HUES64 (cell line): ENCODE data around the gene ABCC6.

ENCODE experiments used
- H3K27ac ChIP-seq: 2 replicates; pipeline ENCODE4 v1.7.0; 2013; ENCODE audit warnings: low read depth, low read length, inconsistent platforms
- H3K27me3 ChIP-seq: 2 replicates; pipeline ENCODE4 v1.6.1; 2013; ENCODE audit warnings: mild to moderate bottlenecking, low read length; ENCODE audit not compliant: insufficient read depth
- H3K36me3 ChIP-seq: 2 replicates; pipeline ENCODE4 v1.6.1; 2013; ENCODE audit warnings: mild to moderate bottlenecking, low read length; ENCODE audit not compliant: insufficient read depth
- H3K4me1 ChIP-seq: 2 replicates; pipeline ENCODE4 v1.6.1; 2013; ENCODE audit warnings: mild to moderate bottlenecking, low read length, moderate library complexity; ENCODE audit not compliant: insufficient read depth
- H3K4me3 ChIP-seq: 2 replicates; pipeline ENCODE4 v1.5.1; 2013; ENCODE audit warnings: mild to moderate bottlenecking, low read length, moderate library complexity
- H3K9ac ChIP-seq: 2 replicates; pipeline ENCODE4 v1.6.1; 2013; ENCODE audit warnings: mild to moderate bottlenecking, low read depth, low read length
- H3K9me3 ChIP-seq: 2 replicates; pipeline ENCODE4 v1.6.1; 2013; ENCODE audit warnings: low read depth, low read length; ENCODE audit not compliant: insufficient read depth
- WGBS: fragments of 150-250, 120-280 bp; methylation state at CpG from one replicate; pipeline ENCODE4 v1.1.7; 2013; ENCODE audit warnings: missing lambda C conversion rate; 5-methylcytosine and 5-hydroxymethylcytosine counted together

Gene ABCC6

GRCh38 chr16:16139806-16140205, 83.5 kb downstream of the ABCC6 start:
- H3K36me3 ChIP-seq = peaks cover 87% of the 10 kb centered on the region
- H3K9ac ChIP-seq = no peak overlapping the region
- no peak overlapping the region for H3K4me3 ChIP-seq
- no peak overlapping the region for H3K27ac ChIP-seq
- 95% methylated on average over 7 of the region's 7 CpGs for WGBS
- no peaks in the 10 kb centered on the region for H3K27me3 ChIP-seq
- H3K9me3 ChIP-seq = no peaks in the 10 kb centered on the region
- H3K4me1 ChIP-seq = no peaks in the 10 kb centered on the region

GRCh38 chr16:16139061-16139460, 84.2 kb downstream of the ABCC6 start:
- Histone ChIP-seq H3K36me3 (peaks cover 94% of the 10 kb centered on the region), H3K4me3 (no peak overlapping the region), H3K27me3 (no peaks in the 10 kb centered on the region), H3K4me1 (no peaks in the 10 kb centered on the region), H3K27ac (no peak overlapping the region), H3K9me3 (no peaks in the 10 kb centered on the region), H3K9ac (no peak overlapping the region)
- 95% methylated on average over 10 of the region's 10 CpGs for WGBS

- Histone ChIP-seq H3K9ac (no peak overlapping the region), H3K9me3 (no peaks in the 10 kb centered on the region), H3K27me3 (no peaks in the 10 kb centered on the region), H3K36me3 (peaks cover 94% of the 10 kb centered on the region), H3K4me3 (no peak overlapping the region), H3K27ac (no peak overlapping the region), H3K4me1 (no peaks in the 10 kb centered on the region)
- 98% methylated on average over 15 of the region's 15 CpGs for WGBS
These were observed 85.2 kb downstream of the ABCC6 start for GRCh38 chr16:16138034-16138635.

- peaks cover 92% of the 10 kb centered on the region for H3K36me3 ChIP-seq
These were observed 86.2 kb downstream of the ABCC6 start for GRCh38 chr16:16137110-16137509.

GRCh38 chr16:16136588-16136987, 86.7 kb downstream of the ABCC6 start:
- no peaks in the 10 kb centered on the region for H3K9me3 ChIP-seq
- H3K36me3 ChIP-seq = peaks cover 93% of the 10 kb centered on the region
- no peak overlapping the region for H3K4me3 ChIP-seq
- H3K27me3 ChIP-seq = no peaks in the 10 kb centered on the region
- no peaks in the 10 kb centered on the region for H3K4me1 ChIP-seq
- no peak overlapping the region for H3K27ac ChIP-seq
- 98% methylated on average over 6 of the region's 6 CpGs for WGBS
- no peak overlapping the region for H3K9ac ChIP-seq

More at GRCh38 chr16:16137110-16137509, 86.2 kb downstream of the ABCC6 start:
- H3K9me3 ChIP-seq = no peaks in the 10 kb centered on the region
- no peaks in the 10 kb centered on the region for H3K4me1 ChIP-seq
- H3K27me3 ChIP-seq = no peaks in the 10 kb centered on the region
- no peak overlapping the region for H3K9ac ChIP-seq
- no peak overlapping the region for H3K4me3 ChIP-seq
- WGBS = 94% methylated on average over 8 of the region's 8 CpGs
- H3K27ac ChIP-seq = no peak overlapping the region

- Histone ChIP-seq H3K27me3 (no peaks in the 10 kb centered on the region), H3K27ac (no peak overlapping the region), H3K36me3 (peaks cover 89% of the 10 kb centered on the region), H3K4me3 (no peak overlapping the region), H3K9ac (no peak overlapping the region), H3K9me3 (no peaks in the 10 kb centered on the region), H3K4me1 (no peaks in the 10 kb centered on the region)
- 95% methylated on average over 21 of the region's 21 CpGs for WGBS
These were observed 89.2 kb downstream of the ABCC6 start for GRCh38 chr16:16133943-16134604.

- H3K27ac ChIP-seq = no peak overlapping the region
- H3K9ac ChIP-seq = no peak overlapping the region
- H3K36me3 ChIP-seq = peaks cover 83% of the 10 kb centered on the region
- 92% methylated on average over 15 of the region's 15 CpGs for WGBS
- H3K4me3 ChIP-seq = no peak overlapping the region
- H3K27me3 ChIP-seq = no peaks in the 10 kb centered on the region
- H3K9me3 ChIP-seq = no peaks in the 10 kb centered on the region
- no peaks in the 10 kb centered on the region for H3K4me1 ChIP-seq
These were observed 91.6 kb downstream of the ABCC6 start for GRCh38 chr16:16131659-16132058.

GRCh38 chr16:16131204-16131603, 92.1 kb downstream of the ABCC6 start:
- Histone ChIP-seq H3K27me3 (no peaks in the 10 kb centered on the region), H3K4me1 (no peaks in the 10 kb centered on the region), H3K27ac (no peak overlapping the region), H3K9ac (no peak overlapping the region), H3K36me3 (peaks cover 81% of the 10 kb centered on the region), H3K4me3 (no peak overlapping the region), H3K9me3 (no peaks in the 10 kb centered on the region)
- 94% methylated on average over 3 of the region's 3 CpGs for WGBS

GRCh38 chr16:16127469-16128116, 95.7 kb downstream of the ABCC6 start:
- H3K4me3 ChIP-seq = no peak overlapping the region
- 45% methylated on average over 11 of the region's 11 CpGs for WGBS
- H3K9me3 ChIP-seq = peaks cover 5% of the 10 kb centered on the region; the same call in 1 of the 2 replicates
- H3K27ac ChIP-seq = no peak overlapping the region
- H3K9ac ChIP-seq = no peak overlapping the region
- H3K36me3 ChIP-seq = peaks cover 82% of the 10 kb centered on the region
- H3K4me1 ChIP-seq = no peaks in the 10 kb centered on the region
- no peaks in the 10 kb centered on the region for H3K27me3 ChIP-seq

- H3K27me3 ChIP-seq = no peaks in the 10 kb centered on the region
- 92% methylated on average over 10 of the region's 10 CpGs for WGBS
- H3K27ac ChIP-seq = no peak overlapping the region
- H3K9ac ChIP-seq = no peak overlapping the region
- H3K9me3 ChIP-seq = peaks cover 5% of the 10 kb centered on the region; the same call in 1 of the 2 replicates
- no peaks in the 10 kb centered on the region for H3K4me1 ChIP-seq
- peaks cover 86% of the 10 kb centered on the region for H3K36me3 ChIP-seq
- no peak overlapping the region for H3K4me3 ChIP-seq
These were observed 96.4 kb downstream of the ABCC6 start for GRCh38 chr16:16126896-16127295.

GRCh38 chr16:16124974-16125373, 98.3 kb downstream of the ABCC6 start:
- peaks cover 86% of the 10 kb centered on the region for H3K36me3 ChIP-seq
- no peak overlapping the region for H3K27ac ChIP-seq
- H3K9me3 ChIP-seq = peaks cover 5% of the 10 kb centered on the region; the same call in 1 of the 2 replicates
- H3K4me3 ChIP-seq = no peak overlapping the region
- WGBS = 96% methylated on average over 3 of the region's 3 CpGs
- H3K4me1 ChIP-seq = no peaks in the 10 kb centered on the region
- H3K27me3 ChIP-seq = no peaks in the 10 kb centered on the region
- no peak overlapping the region for H3K9ac ChIP-seq
